ENCODE data around the gene IFNB1. TPM values are rescaled to one million over a fixed set of nuclear protein-coding genes. Genes with fewer than 3 reads are reported as not detected.

The IFNB1 gene
- total and polyA plus RNA-seq, 2 of the 4 experiments (the other 2 are of a cell fraction), result not detected

DNA sequence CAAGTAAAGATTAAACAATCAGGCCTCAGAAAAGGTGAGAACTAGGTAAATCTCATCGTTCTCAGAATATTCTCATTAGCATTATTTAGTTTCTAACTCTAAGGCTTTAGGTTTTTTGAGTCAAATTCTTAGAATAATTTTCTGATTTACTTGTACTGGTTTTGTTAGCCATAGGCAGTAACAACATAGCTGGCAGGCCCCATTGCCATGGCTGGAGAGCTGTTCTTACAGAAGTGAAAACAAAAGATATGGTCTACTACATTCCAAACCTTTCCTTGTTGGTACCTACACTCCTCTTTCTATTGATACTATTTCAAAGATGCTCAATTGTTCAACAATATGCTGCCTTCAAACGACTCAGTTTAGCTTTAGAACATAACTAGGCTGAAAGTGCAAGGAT lies 36.6 kb upstream of the IFNB1 start:
- Histone ChIP-seq H3K9me1 (ENCODE audit: insufficient read depth, low read length) (no peaks in the 10 kb centered on the region), H2BK15ac (ENCODE audit: low read depth, low read length) (no peak overlapping the region), H2AFZ (replicated peaks; ENCODE audit: low read length, poor library complexity) (no peak overlapping the region), H3K27me3 (ENCODE audit: control insufficient read depth, insufficient read depth, low read length) (peaks cover under 1% of the 10 kb centered on the region), H4K20me1 (ENCODE audit: insufficient read depth, low read length) (no peaks in the 10 kb centered on the region), H3K56ac (ENCODE audit: extremely low read depth, insufficient read depth, low read length) (no peak overlapping the region), H2AK5ac (ENCODE audit: low read depth, low read length) (no peak overlapping the region), H3K4me1 (ENCODE audit: control insufficient read depth, insufficient read depth, low read length) (no peaks in the 10 kb centered on the region), H3K4ac (ENCODE audit: low read depth, low read length) (no peak overlapping the region), H3K4me2 (ENCODE audit: low read depth, low read length) (no peak overlapping the region), H3K79me1 (ENCODE audit: low read depth in 1 of 2, low read length in 2 of 2) (no peaks in the 10 kb centered on the region), H3K18ac (ENCODE audit: low read depth, low read length) (no peak overlapping the region), H3K9ac (ENCODE audit: low read depth, low read length) (no peak overlapping the region), H2BK20ac (ENCODE audit: low read depth, low read length) (no peak overlapping the region), H3K14ac (replicated peaks; ENCODE audit: low read depth, low read length) (no peak overlapping the region), H3K36me3 (ENCODE audit: control insufficient read depth, insufficient read depth, low read length) (no peaks in the 10 kb centered on the region), H3K9me3 (ENCODE audit: control insufficient read depth, insufficient read depth, low read length) (no peaks in the 10 kb centered on the region), H3K27ac (ENCODE audit: insufficient read depth, low read length) (no peak overlapping the region), H4K5ac (ENCODE audit: low read depth, low read length) (no peak overlapping the region), H4K8ac (ENCODE audit: low read depth in 2 of 2, low read length in 2 of 2) (no peak overlapping the region), H3K23ac (ENCODE audit: low read depth, low read length) (no peak overlapping the region), H2BK5ac (ENCODE audit: low read depth, low read length, poor library complexity, severe bottlenecking) (no peak overlapping the region), H3K4me3 (ENCODE audit: insufficient read depth, low read depth, low read length) (no peak overlapping the region), H4K91ac (ENCODE audit: insufficient read depth, low read depth, low read length) (no peak overlapping the region), H2AK9ac (replicated peaks; ENCODE audit: low read depth, low read length, poor library complexity) (no peak overlapping the region), H2BK120ac (ENCODE audit: low read depth, low read length) (no peak overlapping the region)
- ATAC-seq (ENCODE audit: low read depth) (no peak), DNase-seq (no peak)
- in situ Hi-C loops (cut with MboI; ENCODE audit: low sequenced_read_pairs) (loop anchor here (10.0 to 25.0 kb wide), 3 partner anchors 760 to 1190 kb away; no protein-coding TSS in a partner anchor), intact Hi-C loops (cut with micrococcal nuclease) (loop anchor here (5.0 kb wide), 1 partner anchor 432 kb away; the partner anchor contains the start of gene FOCAD), dilution Hi-C loops (cut with HindIII; ENCODE audit: low sequenced_read_pairs, unreplicated experiment) (no loop called here)
- TF ChIP-seq MAFK (IDR thresholded peaks at IDR 0.05; ENCODE audit: low read depth, low read length) (no peak), RAD21 (IDR thresholded peaks at IDR 0.05; ENCODE audit: low read length) (no peak), CHD1 (IDR thresholded peaks at IDR 0.05; ENCODE audit: low read depth, low read length) (no peak), RCOR1 (IDR thresholded peaks at IDR 0.05; ENCODE audit: insufficient replicate concordance, low read length) (no peak), FOS (IDR thresholded peaks at IDR 0.05; ENCODE audit: low read depth, low read length) (no peak), RFX5 (IDR thresholded peaks at IDR 0.05; ENCODE audit: low read depth, low read length) (no peak), MXI1 (IDR thresholded peaks at IDR 0.05; ENCODE audit: borderline replicate concordance, low read depth, low read length) (no peak), SMC3 (IDR thresholded peaks at IDR 0.05; ENCODE audit: low read depth, low read length) (no peak), POLR2A (IDR thresholded peaks at IDR 0.05; ENCODE audit: low read depth, low read length) (no peak), NFE2L2 (IDR thresholded peaks at IDR 0.05; ENCODE audit: low read depth, low read length) (no peak), MAZ (IDR thresholded peaks at IDR 0.05; ENCODE audit: borderline replicate concordance, low read depth, low read length) (no peak), CEBPB (IDR thresholded peaks at IDR 0.05; ENCODE audit: low read depth, low read length) (no peak), BHLHE40 (IDR thresholded peaks at IDR 0.05; ENCODE audit: low read depth, low read length) (no peak)
- TF ChIP-seq, protein P1, sequence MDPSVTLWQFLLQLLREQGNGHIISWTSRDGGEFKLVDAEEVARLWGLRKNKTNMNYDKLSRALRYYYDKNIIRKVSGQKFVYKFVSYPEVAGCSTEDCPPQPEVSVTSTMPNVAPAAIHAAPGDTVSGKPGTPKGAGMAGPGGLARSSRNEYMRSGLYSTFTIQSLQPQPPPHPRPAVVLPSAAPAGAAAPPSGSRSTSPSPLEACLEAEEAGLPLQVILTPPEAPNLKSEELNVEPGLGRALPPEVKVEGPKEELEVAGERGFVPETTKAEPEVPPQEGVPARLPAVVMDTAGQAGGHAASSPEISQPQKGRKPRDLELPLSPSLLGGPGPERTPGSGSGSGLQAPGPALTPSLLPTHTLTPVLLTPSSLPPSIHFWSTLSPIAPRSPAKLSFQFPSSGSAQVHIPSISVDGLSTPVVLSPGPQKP (IDR thresholded peaks at IDR 0.05; ENCODE audit: borderline replicate concordance, low read depth, low read length), result no peak
- TF ChIP-seq, protein P2, sequence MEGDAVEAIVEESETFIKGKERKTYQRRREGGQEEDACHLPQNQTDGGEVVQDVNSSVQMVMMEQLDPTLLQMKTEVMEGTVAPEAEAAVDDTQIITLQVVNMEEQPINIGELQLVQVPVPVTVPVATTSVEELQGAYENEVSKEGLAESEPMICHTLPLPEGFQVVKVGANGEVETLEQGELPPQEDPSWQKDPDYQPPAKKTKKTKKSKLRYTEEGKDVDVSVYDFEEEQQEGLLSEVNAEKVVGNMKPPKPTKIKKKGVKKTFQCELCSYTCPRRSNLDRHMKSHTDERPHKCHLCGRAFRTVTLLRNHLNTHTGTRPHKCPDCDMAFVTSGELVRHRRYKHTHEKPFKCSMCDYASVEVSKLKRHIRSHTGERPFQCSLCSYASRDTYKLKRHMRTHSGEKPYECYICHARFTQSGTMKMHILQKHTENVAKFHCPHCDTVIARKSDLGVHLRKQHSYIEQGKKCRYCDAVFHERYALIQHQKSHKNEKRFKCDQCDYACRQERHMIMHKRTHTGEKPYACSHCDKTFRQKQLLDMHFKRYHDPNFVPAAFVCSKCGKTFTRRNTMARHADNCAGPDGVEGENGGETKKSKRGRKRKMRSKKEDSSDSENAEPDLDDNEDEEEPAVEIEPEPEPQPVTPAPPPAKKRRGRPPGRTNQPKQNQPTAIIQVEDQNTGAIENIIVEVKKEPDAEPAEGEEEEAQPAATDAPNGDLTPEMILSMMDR (conservative IDR thresholded peaks at IDR 0.05; ENCODE audit: low read depth, low read length), result no peak
- TF ChIP-seq, protein P3, sequence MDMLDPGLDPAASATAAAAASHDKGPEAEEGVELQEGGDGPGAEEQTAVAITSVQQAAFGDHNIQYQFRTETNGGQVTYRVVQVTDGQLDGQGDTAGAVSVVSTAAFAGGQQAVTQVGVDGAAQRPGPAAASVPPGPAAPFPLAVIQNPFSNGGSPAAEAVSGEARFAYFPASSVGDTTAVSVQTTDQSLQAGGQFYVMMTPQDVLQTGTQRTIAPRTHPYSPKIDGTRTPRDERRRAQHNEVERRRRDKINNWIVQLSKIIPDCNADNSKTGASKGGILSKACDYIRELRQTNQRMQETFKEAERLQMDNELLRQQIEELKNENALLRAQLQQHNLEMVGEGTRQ (IDR thresholded peaks at IDR 0.05; ENCODE audit: low read depth, low read length), result no peak
- no CpG with 5 or more reads among the region's 2 CpGs for WGBS, 2 experiments (ENCODE audit: extremely low coverage in 2 of 2, insufficient read length in 1 of 2)
- POLR2A ChIA-PET (ENCODE audit: unreplicated experiment), result no interaction called here
- no TSS peak for BruUV-seq (replicated peaks)
- CTCF ChIA-PET, result interaction anchor here (0.6 kb wide), 1 partner anchor 756 kb away, joined by 3 read pairs; no protein-coding TSS in a partner anchor

Data from IMR-90 (cell line).